Epithelial cell of esophagus (primary cell): Measurements from ENCODE around the gene ATXN1.

Experiments used
- DNase-seq: peaks from one replicate; pipeline ENCODE4 v3.0.0; 2010; ENCODE audit warnings: low read depth
- H3K4me3 ChIP-seq: 2 replicates; pipeline ENCODE4 v1.5.1; 2011; ENCODE audit warnings: mild to moderate bottlenecking, low read length, control low read depth
- CTCF ChIP-seq: IDR thresholded peaks from 2 replicates; pipeline ENCODE4 v1.5.1; 2011; ENCODE audit warnings: low read depth, mild to moderate bottlenecking, low read length, control low read depth, inconsistent platforms; ENCODE audit not compliant: insufficient read depth; ENCODE audit errors: missing control alignments

Gene ATXN1

GRCh38 chr6:16773362-16773761, 12.1 kb upstream of the ATXN1 start:
- no peak for DNase-seq
- TF ChIP-seq CTCF: no peak
- H3K4me3 ChIP-seq: no peak overlapping the region

- peak; percentile 97 for TF ChIP-seq CTCF
Observed at GRCh38 chr6:16770701-16771569, 9.7 kb upstream of the ATXN1 start.

DNA sequence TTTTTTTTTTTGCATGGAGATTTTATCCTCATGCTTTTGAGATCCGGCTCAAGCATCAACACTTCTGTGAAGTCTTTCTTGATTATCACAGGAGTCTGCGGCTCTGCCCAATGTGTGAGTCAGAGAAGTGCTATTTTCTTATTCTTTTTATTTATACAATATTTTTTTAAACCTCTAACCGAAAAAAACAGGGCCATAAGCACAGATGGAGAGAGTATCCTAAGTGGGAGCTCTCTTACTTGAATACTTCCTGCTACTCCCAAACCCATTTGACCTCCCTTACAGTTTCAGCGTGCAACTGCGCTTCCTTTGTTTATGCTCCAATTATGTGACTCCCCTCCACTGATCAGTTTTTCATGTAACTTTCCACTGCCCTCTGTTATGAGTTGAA, 8.7 kb upstream of the ATXN1 start:
- no peak for TF ChIP-seq CTCF
- peak; percentile 40 for DNase-seq
- H3K4me3 ChIP-seq: no peak overlapping the region

More at GRCh38 chr6:16770701-16771569, 9.7 kb upstream of the ATXN1 start:
- DNase-seq: peak; percentile 83
- H3K4me3 ChIP-seq: no peak overlapping the region

DNA sequence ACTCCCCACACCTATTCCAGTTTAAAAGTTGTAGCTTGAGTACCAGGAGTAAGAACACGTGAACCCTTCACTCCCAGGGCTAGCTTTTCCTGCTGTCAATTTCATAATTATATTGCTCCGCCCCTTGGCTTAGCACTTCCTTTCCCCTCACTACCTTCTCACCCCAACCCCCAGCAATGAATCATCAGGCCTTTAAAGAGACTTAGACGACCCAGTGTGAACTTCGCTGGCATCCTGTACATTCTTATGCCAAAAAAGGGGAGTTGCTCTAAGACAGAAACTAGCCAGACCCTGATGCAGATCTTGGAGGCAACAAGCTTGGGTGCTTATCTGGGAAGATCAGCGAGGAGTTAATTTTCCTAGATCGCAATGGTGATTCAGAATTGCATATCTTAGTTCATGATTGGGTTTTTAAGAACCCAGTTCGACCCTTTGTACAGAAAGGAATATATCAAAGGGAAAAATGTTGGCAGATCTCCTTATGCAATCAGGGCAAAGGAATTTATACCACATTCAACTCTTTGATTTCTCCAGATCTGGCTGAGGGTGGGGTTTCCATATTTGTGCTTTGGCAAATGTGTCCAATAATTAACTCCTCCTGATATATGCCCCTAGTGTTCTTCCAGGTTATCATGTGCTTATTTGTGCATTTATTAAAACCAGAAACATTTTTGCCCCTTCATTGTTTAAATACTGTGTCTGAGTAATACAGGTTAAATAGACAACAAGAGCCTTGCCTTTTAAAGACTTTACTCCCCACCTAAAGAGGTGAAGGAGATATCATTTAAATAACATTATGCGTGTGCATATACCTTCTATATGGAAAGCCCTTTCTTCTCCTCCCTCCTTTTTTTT, 8.1 kb upstream of the ATXN1 start:
- H3K4me3 ChIP-seq: no peak overlapping the region
- DNase-seq: peak; percentile 94
- TF ChIP-seq CTCF: no peak

GRCh38 chr6:16768477-16768830, 7.2 kb upstream of the ATXN1 start:
- no peak for DNase-seq
- TF ChIP-seq CTCF: no peak
- H3K4me3 ChIP-seq: no peak overlapping the region

DNA sequence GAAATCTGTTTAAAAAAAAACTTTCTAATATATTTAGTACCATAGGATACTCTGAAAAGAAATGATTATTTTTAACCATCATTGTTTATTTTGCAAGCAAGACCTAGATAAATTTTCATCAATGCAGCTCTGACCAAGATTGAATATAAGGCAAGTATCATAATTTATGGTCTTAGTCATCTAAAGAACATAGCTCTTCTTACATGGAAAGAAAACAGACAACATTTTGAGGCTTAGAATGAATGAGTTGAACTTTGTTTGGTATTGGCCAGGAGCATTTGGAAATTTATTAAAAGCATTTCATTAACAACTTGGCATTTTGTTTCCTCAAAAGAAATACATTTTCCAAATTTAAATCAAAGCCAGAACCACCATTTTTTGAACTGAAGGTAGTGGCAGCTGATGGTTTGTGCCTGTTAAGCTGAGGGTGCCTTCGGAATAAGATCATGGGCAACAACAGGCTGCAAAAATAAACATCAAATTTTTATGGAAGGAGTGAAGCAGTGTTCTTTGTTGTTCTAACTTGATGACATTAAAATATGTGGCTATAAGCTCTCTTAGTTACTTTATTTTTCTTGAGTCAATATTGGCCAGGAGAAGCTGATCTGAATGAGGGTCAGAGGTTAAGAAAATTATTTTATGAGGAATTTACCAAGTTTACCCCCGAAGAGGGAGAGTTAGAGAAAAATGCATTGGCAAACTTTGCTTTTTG, 6.7 kb upstream of the ATXN1 start:
- no peak for DNase-seq
- TF ChIP-seq CTCF: no peak
- no peak overlapping the region for H3K4me3 ChIP-seq
